HepG2 (cell line): ENCODE data around the gene NAV2. TPM values are rescaled to one million over a fixed set of nuclear protein-coding genes. Genes with fewer than 3 reads are reported as not detected.

Source experiments
- CREM ChIP-seq, 2 experiments: sonication (generic) in 1 of 2; formaldehyde crosslinking in 1 of 2; IDR thresholded peaks; 2 replicates each; pipeline versions ENCODE4 v1.4.0 to v1.6.1; 2016 to 2020; ENCODE audit warnings: antibody characterized with exemption in 1 of 2, mild to moderate bottlenecking in 1 of 2, missing genetic modification reagents in 1 of 2
- EP300 ChIP-seq, 3 experiments: sonication (generic) in 1 of 3; formaldehyde crosslinking in 1 of 3; IDR thresholded peaks; 2 replicates each; pipeline versions ENCODE4 v1.5.1 to v1.6.1; 2011 to 2020; ENCODE audit warnings: low read depth in 2 of 3, low read length in 2 of 3, borderline replicate concordance in 1 of 3, improper control_type of control experiment in 1 of 3, mild to moderate bottlenecking in 1 of 3, missing genetic modification reagents in 1 of 3, moderate library complexity in 1 of 3
- HNRNPH1 ChIP-seq: fragments of 200-400 bp; formaldehyde crosslinking; optimal IDR thresholded peaks from 2 replicates; pipeline ENCODE3; 2017; ENCODE audit warnings: mild to moderate bottlenecking, low read depth, low read length
- MAFF ChIP-seq: IDR thresholded peaks from 2 replicates; pipeline ENCODE4 v1.6.1; 2011; ENCODE audit warnings: low read depth, low read length, improper control_type of control experiment
- NFKB2 ChIP-seq: sonication (generic); formaldehyde crosslinking; IDR thresholded peaks from 2 replicates; pipeline ENCODE4 v1.4.0; 2020; ENCODE audit warnings: missing genetic modification reagents, borderline replicate concordance
- NR2C2 ChIP-seq: sonication (generic); formaldehyde crosslinking; IDR thresholded peaks from 2 replicates; pipeline ENCODE4 v1.4.0; 2020; ENCODE audit warnings: missing genetic modification reagents, mild to moderate bottlenecking, moderate library complexity, borderline replicate concordance
- PAWR ChIP-seq: sonication (generic); formaldehyde crosslinking; IDR thresholded peaks from 2 replicates; pipeline ENCODE4 v1.4.0; 2020; ENCODE audit warnings: missing genetic modification reagents, mild to moderate bottlenecking, borderline replicate concordance
- PHF8 ChIP-seq: sonication (generic); formaldehyde crosslinking; IDR thresholded peaks from 2 replicates; pipeline ENCODE4 v1.5.0; 2020; ENCODE audit warnings: missing genetic modification reagents
- REL ChIP-seq: sonication (generic); formaldehyde crosslinking; conservative IDR thresholded peaks from 2 replicates; pipeline ENCODE4 v1.8.0; 2022; ENCODE audit warnings: mild to moderate bottlenecking, missing genetic modification reagents, moderate library complexity
- SMARCC2 ChIP-seq: fragments of 450-650 bp; IDR thresholded peaks from 2 replicates; pipeline ENCODE4 v1.6.1; 2017; ENCODE audit warnings: antibody characterized with exemption, mild to moderate bottlenecking
- TGIF2 ChIP-seq: IDR thresholded peaks from 2 replicates; pipeline ENCODE4 v1.6.1; 2016; ENCODE audit warnings: control low read depth, missing compliant biosample characterization
- ZNF160 ChIP-seq: sonication (generic); formaldehyde crosslinking; IDR thresholded peaks from 2 replicates; pipeline ENCODE4 v1.8.0; 2022; ENCODE audit warnings: mild to moderate bottlenecking, inconsistent platforms, missing genetic modification reagents
- ZNF17 ChIP-seq: sonication (generic); formaldehyde crosslinking; IDR thresholded peaks from 2 replicates; pipeline ENCODE4 v1.5.0; 2020; ENCODE audit warnings: mild to moderate bottlenecking, missing genetic modification reagents
- ZNF496 ChIP-seq: sonication (generic); formaldehyde crosslinking; IDR thresholded peaks from 2 replicates; pipeline ENCODE4 v1.8.1; 2023; ENCODE audit warnings: mild to moderate bottlenecking, moderate library complexity, missing genetic modification reagents; ENCODE audit not compliant: insufficient replicate concordance
- polyA plus RNA-seq, 8 experiments: library from polyadenylated mRNA; depleted of rRNA in 3 of 8; stranded (reverse) in 7 of 8; unstranded in 1 of 8; fragments of >200 nt; fragmentation: Illumina TruSeq in 4 of 8; extraction: Trizol in 4 of 8; gene quantifications; 2 replicates each; pipeline versions ENCODE4 v1.2.1 to v1.2.3, GENCODE V29; 2011 to 2016; ENCODE audit warnings: low read depth in 4 of 8, missing spikeins in 1 of 8, mixed read lengths in 1 of 8; ENCODE audit not compliant: insufficient read depth in 1 of 8
- total RNA-seq, 5 experiments: library from RNA; depleted of rRNA; stranded (reverse); fragments of >200 nt; fragmentation: Illumina TruSeq; extraction: Trizol; gene quantifications; 2 replicates each; pipeline ENCODE4 v1.2.3, GENCODE V29; 2016; ENCODE audit warnings: low read depth in 1 of 5
- TF ChIP-seq, protein P1 (sequence below): sonication (generic); formaldehyde crosslinking; conservative IDR thresholded peaks from 2 replicates; pipeline ENCODE4 v1.5.0; 2020; ENCODE audit warnings: missing genetic modification reagents
- TF ChIP-seq, protein P2 (sequence below): sonication (generic); formaldehyde crosslinking; IDR thresholded peaks from 2 replicates; pipeline ENCODE4 v1.8.0; 2022; ENCODE audit warnings: mild to moderate bottlenecking, missing genetic modification reagents, moderate library complexity
- TF ChIP-seq, protein P3 (sequence below): IDR thresholded peaks from 2 replicates; pipeline ENCODE4 v1.6.1; 2016
- TF ChIP-seq, protein P4 (sequence below): IDR thresholded peaks from 2 replicates; pipeline ENCODE4 v1.6.1; 2016; ENCODE audit warnings: mild to moderate bottlenecking
- TF ChIP-seq, protein P5 (sequence below): sonication (generic); formaldehyde crosslinking; conservative IDR thresholded peaks from 2 replicates; pipeline ENCODE4 v1.4.0; 2020; ENCODE audit warnings: missing genetic modification reagents
- TF ChIP-seq, protein P6 (sequence below): sonication (generic); formaldehyde crosslinking; conservative IDR thresholded peaks from 2 replicates; pipeline ENCODE4 v1.8.0; 2022; ENCODE audit warnings: missing genetic modification reagents

The NAV2 gene
- total and polyA plus RNA-seq, 2 of the 13 experiments (the other 11 are each of a cell fraction or from before 2014, with no cell fraction given): 9.3 to 34.6 TPM

DNA sequence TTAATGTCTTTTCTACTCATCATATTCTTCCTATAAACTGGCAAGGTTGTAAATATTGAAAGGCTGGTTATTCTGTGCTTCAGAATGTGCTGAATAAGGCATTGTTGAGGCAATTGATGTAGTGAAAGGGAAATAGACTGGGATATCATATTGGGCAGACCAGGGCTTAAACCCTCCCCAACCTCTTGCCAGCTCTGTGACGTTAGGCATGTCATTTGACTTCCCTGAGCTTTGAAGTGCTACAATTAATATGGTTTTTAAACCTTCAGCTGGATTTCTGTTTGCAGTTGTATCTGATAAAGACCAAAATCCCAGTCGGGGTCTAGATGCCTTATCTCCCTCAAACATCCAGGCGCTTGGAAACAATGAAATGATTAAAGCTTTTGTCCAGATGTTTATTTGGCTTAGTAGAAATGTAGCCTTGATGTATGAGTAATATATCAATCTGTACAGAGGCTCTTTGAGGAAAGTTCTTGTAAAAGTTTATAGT, 239.5 kb downstream of the NAV2 start (continued):
- no peak for TF ChIP-seq HNRNPH1
- no peak for TF ChIP-seq REL
- no peak for TF ChIP-seq PHF8 (CRISPR knock-in tag)
- peak; percentile 85 for TF ChIP-seq CREM (IDR thresholded peaks at IDR 0.05)
- TF ChIP-seq CREM (CRISPR knock-in tag; IDR thresholded peaks at IDR 0.05): no peak
- no peak for TF ChIP-seq ZNF17 (CRISPR knock-in tag)
- TF ChIP-seq, protein P1, sequence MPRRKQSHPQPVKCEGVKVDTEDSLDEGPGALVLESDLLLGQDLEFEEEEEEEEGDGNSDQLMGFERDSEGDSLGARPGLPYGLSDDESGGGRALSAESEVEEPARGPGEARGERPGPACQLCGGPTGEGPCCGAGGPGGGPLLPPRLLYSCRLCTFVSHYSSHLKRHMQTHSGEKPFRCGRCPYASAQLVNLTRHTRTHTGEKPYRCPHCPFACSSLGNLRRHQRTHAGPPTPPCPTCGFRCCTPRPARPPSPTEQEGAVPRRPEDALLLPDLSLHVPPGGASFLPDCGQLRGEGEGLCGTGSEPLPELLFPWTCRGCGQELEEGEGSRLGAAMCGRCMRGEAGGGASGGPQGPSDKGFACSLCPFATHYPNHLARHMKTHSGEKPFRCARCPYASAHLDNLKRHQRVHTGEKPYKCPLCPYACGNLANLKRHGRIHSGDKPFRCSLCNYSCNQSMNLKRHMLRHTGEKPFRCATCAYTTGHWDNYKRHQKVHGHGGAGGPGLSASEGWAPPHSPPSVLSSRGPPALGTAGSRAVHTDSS (CRISPR knock-in tag): no peak
- TF ChIP-seq TGIF2: no peak
- TF ChIP-seq, protein P2, sequence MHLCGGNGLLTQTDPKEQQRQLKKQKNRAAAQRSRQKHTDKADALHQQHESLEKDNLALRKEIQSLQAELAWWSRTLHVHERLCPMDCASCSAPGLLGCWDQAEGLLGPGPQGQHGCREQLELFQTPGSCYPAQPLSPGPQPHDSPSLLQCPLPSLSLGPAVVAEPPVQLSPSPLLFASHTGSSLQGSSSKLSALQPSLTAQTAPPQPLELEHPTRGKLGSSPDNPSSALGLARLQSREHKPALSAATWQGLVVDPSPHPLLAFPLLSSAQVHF: no peak
- TF ChIP-seq MAFF: peak; percentile 68; the same call in 1 of the 2 replicates
- TF ChIP-seq, protein P3, sequence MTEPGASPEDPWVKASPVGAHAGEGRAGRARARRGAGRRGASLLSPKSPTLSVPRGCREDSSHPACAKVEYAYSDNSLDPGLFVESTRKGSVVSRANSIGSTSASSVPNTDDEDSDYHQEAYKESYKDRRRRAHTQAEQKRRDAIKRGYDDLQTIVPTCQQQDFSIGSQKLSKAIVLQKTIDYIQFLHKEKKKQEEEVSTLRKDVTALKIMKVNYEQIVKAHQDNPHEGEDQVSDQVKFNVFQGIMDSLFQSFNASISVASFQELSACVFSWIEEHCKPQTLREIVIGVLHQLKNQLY (CRISPR knock-in tag): 0 out of 2 replicates have a peak, but pooled peaks have one; percentile 16
- TF ChIP-seq, protein P4, sequence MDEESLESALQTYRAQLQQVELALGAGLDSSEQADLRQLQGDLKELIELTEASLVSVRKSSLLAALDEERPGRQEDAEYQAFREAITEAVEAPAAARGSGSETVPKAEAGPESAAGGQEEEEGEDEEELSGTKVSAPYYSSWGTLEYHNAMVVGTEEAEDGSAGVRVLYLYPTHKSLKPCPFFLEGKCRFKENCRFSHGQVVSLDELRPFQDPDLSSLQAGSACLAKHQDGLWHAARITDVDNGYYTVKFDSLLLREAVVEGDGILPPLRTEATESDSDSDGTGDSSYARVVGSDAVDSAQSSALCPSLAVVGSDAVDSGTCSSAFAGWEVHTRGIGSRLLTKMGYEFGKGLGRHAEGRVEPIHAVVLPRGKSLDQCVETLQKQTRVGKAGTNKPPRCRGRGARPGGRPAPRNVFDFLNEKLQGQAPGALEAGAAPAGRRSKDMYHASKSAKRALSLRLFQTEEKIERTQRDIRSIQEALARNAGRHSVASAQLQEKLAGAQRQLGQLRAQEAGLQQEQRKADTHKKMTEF: no peak
- TF ChIP-seq ZNF496 (CRISPR knock-in tag): no peak
- TF ChIP-seq, protein P5, sequence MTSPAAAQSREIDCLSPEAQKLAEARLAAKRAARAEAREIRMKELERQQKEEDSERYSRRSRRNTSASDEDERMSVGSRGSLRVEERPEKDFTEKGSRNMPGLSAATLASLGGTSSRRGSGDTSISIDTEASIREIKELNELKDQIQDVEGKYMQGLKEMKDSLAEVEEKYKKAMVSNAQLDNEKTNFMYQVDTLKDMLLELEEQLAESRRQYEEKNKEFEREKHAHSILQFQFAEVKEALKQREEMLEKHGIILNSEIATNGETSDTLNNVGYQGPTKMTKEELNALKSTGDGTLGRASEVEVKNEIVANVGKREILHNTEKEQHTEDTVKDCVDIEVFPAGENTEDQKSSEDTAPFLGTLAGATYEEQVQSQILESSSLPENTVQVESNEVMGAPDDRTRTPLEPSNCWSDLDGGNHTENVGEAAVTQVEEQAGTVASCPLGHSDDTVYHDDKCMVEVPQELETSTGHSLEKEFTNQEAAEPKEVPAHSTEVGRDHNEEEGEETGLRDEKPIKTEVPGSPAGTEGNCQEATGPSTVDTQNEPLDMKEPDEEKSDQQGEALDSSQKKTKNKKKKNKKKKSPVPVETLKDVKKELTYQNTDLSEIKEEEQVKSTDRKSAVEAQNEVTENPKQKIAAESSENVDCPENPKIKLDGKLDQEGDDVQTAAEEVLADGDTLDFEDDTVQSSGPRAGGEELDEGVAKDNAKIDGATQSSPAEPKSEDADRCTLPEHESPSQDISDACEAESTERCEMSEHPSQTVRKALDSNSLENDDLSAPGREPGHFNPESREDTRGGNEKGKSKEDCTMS (CRISPR knock-in tag): no peak
- TF ChIP-seq PAWR (CRISPR knock-in tag): no peak
- TF ChIP-seq ZNF160 (CRISPR knock-in tag): no peak
- TF ChIP-seq, protein P6, sequence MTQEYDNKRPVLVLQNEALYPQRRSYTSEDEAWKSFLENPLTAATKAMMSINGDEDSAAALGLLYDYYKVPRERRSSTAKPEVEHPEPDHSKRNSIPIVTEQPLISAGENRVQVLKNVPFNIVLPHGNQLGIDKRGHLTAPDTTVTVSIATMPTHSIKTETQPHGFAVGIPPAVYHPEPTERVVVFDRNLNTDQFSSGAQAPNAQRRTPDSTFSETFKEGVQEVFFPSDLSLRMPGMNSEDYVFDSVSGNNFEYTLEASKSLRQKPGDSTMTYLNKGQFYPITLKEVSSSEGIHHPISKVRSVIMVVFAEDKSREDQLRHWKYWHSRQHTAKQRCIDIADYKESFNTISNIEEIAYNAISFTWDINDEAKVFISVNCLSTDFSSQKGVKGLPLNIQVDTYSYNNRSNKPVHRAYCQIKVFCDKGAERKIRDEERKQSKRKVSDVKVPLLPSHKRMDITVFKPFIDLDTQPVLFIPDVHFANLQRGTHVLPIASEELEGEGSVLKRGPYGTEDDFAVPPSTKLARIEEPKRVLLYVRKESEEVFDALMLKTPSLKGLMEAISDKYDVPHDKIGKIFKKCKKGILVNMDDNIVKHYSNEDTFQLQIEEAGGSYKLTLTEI (CRISPR knock-in tag): no peak
- no peak for TF ChIP-seq SMARCC2
- no peak for TF ChIP-seq NR2C2 (CRISPR knock-in tag)
- TF ChIP-seq EP300 (IDR thresholded peaks at IDR 0.05; ENCODE audit: low read depth in 2 of 2, low read length in 2 of 2): peak in 1 of 2 experiments; percentile 87; a peak in 2 of 4 replicates
- peak; percentile 24; the same call in 1 of the 2 replicates for TF ChIP-seq EP300 (CRISPR knock-in tag; IDR thresholded peaks at IDR 0.05; ENCODE audit: borderline replicate concordance)
- no peak for TF ChIP-seq NFKB2 (CRISPR knock-in tag)
